HG03159 (cell line): Measurements from ENCODE around the gene TEX30.

Experiments
- ATAC-seq: cut with Tn5 transposase; IDR thresholded peaks from one replicate; pipeline ENCODE4 v1.9.1; 2021; ENCODE audit warnings: mild to moderate bottlenecking, moderate library complexity; ENCODE audit not compliant: unreplicated experiment

TEX30 gene

DNA sequence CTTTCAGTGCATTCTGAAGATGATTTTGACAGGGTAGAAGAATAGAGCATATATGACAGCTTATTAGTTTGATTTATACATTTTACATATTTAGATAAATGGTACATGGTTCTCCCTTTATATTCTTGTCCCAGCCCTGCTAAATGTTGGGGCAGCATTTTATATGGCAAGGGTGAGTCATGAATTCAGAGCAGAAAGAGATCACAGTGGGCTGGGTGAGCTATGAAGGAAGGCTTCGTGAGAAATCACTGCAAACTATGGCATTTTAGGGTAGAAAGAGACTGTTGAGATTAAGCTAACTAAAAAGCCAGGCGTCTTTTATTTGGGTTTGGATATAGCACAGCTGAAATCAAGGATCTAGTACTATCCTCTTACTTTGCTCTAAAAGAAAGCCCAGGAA is 54.8 kb downstream of the TEX30 start:
- ATAC-seq, result no peak
